Hematopoietic multipotent progenitor cell treated with erythropoietin and hydrocortisone succinate and interleukin-3 and kit ligand, for 15 days (in vitro differentiated cells): ENCODE data around the gene ECSCR.
"Not testable (repeated sequence)": the region's sequence is repeated elsewhere in the genome, so short reads cannot be mapped to it uniquely, and the experiment has no call there.

Experiments
- DNase-seq: peaks from one replicate; pipeline ENCODE4 v3.0.0-alpha.2; 2015; ENCODE audit warnings: low spot score

ECSCR gene

GRCh38 chr5:139462586-139463276, at the start of gene ECSCR:
Gene ECSCR (minus strand): TSS chr5:139462743. CDS start chr5:139462670, 73 bp downstream.
- DNase-seq, result no peak

- not testable (repeated sequence) for DNase-seq
These were observed 42.2 kb upstream of the ECSCR start for GRCh38 chr5:139504722-139505121.

- not testable (repeated sequence) for DNase-seq
These were observed 41.3 kb upstream of the ECSCR start for GRCh38 chr5:139503879-139504278.

- not testable (repeated sequence) for DNase-seq
These were observed 40.7 kb upstream of the ECSCR start for GRCh38 chr5:139503036-139503817.

GRCh38 chr5:139501381-139501780, 38.8 kb upstream of the ECSCR start:
- no peak for DNase-seq

- no peak for DNase-seq
These were observed 33.3 kb upstream of the ECSCR start for GRCh38 chr5:139495638-139496435.

- DNase-seq, result no peak
These were observed 32.3 kb upstream of the ECSCR start for GRCh38 chr5:139494832-139495231.

- no peak for DNase-seq
These were observed 31.7 kb upstream of the ECSCR start for GRCh38 chr5:139494256-139494655.

GRCh38 chr5:139492700-139493192, 30.2 kb upstream of the ECSCR start:
- no peak for DNase-seq

GRCh38 chr5:139488260-139488659, 25.7 kb upstream of the ECSCR start:
- DNase-seq, result no peak

GRCh38 chr5:139486201-139486600, 23.7 kb upstream of the ECSCR start:
- no peak for DNase-seq

GRCh38 chr5:139482890-139483208, 20.3 kb upstream of the ECSCR start:
- DNase-seq, result not testable (repeated sequence)

- DNase-seq, result peak; percentile 35
These were observed 19.7 kb upstream of the ECSCR start, which contains the start of gene STING1 for GRCh38 chr5:139482050-139482889. Gene STING1 (minus strand): TSS chr5:139482758. CDS start chr5:139481704, 1,054 bp downstream.

- no peak for DNase-seq
These were observed 19.1 kb upstream of the ECSCR start for GRCh38 chr5:139481580-139482049.

GRCh38 chr5:139481122-139481533, 18.6 kb upstream of the ECSCR start:
- DNase-seq, result no peak

- not testable (repeated sequence) for DNase-seq
These were observed 17.2 kb upstream of the ECSCR start for GRCh38 chr5:139479729-139480128.

- not testable (repeated sequence) for DNase-seq
These were observed 16.3 kb upstream of the ECSCR start for GRCh38 chr5:139478657-139479423.

- DNase-seq, result no peak
These were observed 13.5 kb upstream of the ECSCR start for GRCh38 chr5:139475865-139476617.

- DNase-seq, result no peak
These were observed 12.6 kb upstream of the ECSCR start for GRCh38 chr5:139474890-139475791.
